ENCODE results near the gene VPS8.
A peak's percentile ranks its signal among the peaks of the same experiment; 100 is the strongest.
"Not testable (repeated sequence)": the region's sequence is repeated elsewhere in the genome, so short reads cannot be mapped to it uniquely, and the experiment has no call there.

VPS8 gene

DNA sequence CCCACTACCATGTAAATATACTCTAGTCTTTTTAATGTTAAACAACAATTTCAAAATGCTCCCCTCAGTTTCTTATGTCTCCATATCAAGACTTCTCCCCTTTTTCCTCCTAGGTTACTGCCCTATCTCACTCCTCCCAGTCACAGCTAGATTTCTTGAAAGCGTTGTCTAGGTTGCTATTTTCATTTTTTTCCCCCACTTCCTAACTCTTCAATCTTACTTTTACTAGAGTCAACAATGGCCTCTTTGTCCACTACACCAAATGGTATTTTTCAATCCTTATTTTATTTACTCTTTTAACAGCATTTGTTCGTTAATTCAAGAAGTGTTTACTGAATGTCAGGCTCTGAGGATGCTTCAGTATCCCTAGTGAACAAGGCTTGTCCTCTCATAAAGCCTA is 84.4 kb downstream of the VPS8 start:
- intact Hi-C loops (cut with DNase I), result no loop called here
- DNase-seq, result no peak

DNA sequence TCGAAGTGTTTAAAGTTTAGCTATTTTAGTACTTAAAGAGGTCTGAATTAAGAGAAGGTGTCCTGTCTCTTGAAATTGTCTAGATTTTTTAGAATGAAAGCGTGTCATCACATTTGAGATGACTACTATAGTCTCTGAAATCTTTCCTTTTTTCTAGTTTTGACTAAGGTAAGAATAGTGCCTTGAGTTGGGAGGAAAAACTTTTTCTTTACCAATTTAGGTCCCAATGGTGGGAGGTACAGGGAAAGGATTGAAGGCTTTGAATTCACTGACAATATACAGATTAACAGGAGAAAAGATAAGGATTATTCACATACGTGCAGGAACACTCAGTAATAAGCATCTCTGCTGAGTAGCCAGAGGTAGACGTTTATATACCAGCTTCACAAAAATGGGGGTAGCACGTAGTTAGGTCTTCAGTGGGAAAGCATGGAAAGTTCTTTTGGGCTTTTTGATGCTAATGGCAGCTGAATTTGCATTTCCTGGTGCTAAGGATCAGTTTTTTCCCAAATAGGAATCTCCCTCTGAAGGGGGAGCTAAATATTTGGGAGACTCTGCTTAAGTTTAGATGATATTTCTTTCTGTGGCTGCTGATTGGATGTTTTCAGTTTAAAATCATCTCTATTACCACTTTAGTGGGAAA is 88.1 kb downstream of the VPS8 start:
- no peak for DNase-seq
- intact Hi-C loops (cut with DNase I), result no loop called here

GRCh38 chr3:184907031-184907430 is 95.1 kb downstream of the VPS8 start:
- intact Hi-C loops (cut with DNase I); DNase-seq: not testable (repeated sequence)

GRCh38 chr3:184907681-184908649 is 96.0 kb downstream of the VPS8 start:
- intact Hi-C loops (cut with DNase I), result no loop called here
- DNase-seq, result peak; percentile 28 to 80 (median 56)

GRCh38 chr3:184908859-184909258 is 96.9 kb downstream of the VPS8 start:
- intact Hi-C loops (cut with DNase I), result no loop called here
- no peak for DNase-seq

- intact Hi-C loops (cut with DNase I), result no loop called here
- DNase-seq, result no peak
Measured at GRCh38 chr3:184910664-184911063, 98.7 kb downstream of the VPS8 start.

- no peak for DNase-seq
- intact Hi-C loops (cut with DNase I), result no loop called here
Measured at GRCh38 chr3:184911570-184911969, 99.6 kb downstream of the VPS8 start.

- DNase-seq, result no peak
- intact Hi-C loops (cut with DNase I), result no loop called here
Measured at GRCh38 chr3:184912163-184912562, 100.2 kb downstream of the VPS8 start.

- DNase-seq, result no peak
- intact Hi-C loops (cut with DNase I), result no loop called here
Measured at GRCh38 chr3:184914628-184915027, 102.7 kb downstream of the VPS8 start.

- no peak for DNase-seq
- intact Hi-C loops (cut with DNase I), result no loop called here
Measured at GRCh38 chr3:184918750-184919149, 106.8 kb downstream of the VPS8 start.

DNA sequence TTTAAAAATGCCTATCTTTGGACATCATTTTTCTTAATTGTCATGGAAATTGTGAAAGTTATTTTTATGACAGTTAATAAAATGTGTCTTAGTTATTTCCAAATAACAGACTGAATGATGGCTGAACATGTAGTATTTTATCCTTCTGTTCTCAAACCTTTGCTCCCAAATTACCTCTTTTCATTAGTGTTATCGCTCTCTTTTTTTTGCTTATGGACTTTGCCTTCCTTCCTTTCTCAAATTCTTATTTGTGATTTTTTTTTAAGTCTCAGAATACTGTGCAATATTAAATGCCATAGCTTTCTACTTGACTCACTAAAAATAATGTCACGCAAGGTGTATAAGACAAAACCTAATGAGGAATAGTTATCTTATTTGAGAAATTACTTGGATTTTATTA is 107.7 kb downstream of the VPS8 start:
- DNase-seq, result no peak
- intact Hi-C loops (cut with DNase I), result no loop called here

- no peak for DNase-seq
Measured at GRCh38 chr3:184924547-184924946, 112.6 kb downstream of the VPS8 start.

GRCh38 chr3:184927796-184928315 is 115.9 kb downstream of the VPS8 start:
- intact Hi-C loops (cut with DNase I), result no loop called here
- no peak for DNase-seq

More at GRCh38 chr3:184924547-184924946, 112.6 kb downstream of the VPS8 start:
- intact Hi-C loops (cut with DNase I), result no loop called here

- intact Hi-C loops (cut with DNase I), result no loop called here
- no peak for DNase-seq
Measured at GRCh38 chr3:184932777-184933176, 120.8 kb downstream of the VPS8 start.

DNA sequence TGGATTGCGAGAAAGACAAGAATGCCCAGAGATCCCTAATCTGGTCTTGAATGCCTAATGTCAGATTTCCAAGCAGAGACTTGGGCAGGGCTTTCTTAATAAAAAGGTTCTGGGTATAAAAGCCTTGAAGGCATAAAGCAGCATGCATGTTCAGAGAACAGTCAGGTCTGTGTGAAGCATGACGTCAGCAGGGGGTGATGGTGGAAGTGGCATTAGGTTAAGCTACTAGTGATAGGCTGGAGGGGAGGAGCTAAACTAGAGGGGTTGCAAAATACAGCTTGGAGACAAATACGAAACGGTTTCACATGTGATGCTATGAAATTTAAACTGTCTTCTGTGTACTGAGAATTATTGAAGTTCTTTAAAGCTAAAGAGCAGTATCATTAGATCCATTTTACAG is 125.6 kb downstream of the VPS8 start:
- no peak for DNase-seq
- intact Hi-C loops (cut with DNase I), result no loop called here

GRCh38 chr3:184941408-184941807 is 129.4 kb downstream of the VPS8 start:
- intact Hi-C loops (cut with DNase I), result no loop called here

DNA sequence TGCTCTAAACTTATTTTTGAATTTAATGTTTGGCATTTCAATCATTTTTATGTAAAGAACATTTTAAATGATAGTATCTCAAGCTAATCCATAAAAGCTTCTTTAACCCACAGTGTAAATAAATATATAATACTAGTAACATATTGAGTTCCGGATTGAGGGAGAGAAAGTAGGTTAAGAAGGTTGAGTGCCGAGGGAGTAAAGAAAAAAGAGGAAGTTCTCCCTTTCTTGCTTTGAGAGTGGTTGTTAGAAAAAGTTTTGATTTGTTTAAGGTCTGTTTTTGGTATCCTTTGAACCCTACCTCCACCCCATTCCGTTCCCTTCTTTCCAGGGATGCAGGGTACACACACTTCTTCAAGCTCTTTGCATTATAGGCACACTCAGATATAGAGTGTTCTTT is 130.8 kb downstream of the VPS8 start:
- intact Hi-C loops (cut with DNase I), result no loop called here
- no peak for DNase-seq

More at GRCh38 chr3:184941408-184941807, 129.4 kb downstream of the VPS8 start:
- no peak for DNase-seq

- no peak for DNase-seq
- intact Hi-C loops (cut with DNase I), result no loop called here
Measured at GRCh38 chr3:184944241-184944640, 132.3 kb downstream of the VPS8 start.

DNA sequence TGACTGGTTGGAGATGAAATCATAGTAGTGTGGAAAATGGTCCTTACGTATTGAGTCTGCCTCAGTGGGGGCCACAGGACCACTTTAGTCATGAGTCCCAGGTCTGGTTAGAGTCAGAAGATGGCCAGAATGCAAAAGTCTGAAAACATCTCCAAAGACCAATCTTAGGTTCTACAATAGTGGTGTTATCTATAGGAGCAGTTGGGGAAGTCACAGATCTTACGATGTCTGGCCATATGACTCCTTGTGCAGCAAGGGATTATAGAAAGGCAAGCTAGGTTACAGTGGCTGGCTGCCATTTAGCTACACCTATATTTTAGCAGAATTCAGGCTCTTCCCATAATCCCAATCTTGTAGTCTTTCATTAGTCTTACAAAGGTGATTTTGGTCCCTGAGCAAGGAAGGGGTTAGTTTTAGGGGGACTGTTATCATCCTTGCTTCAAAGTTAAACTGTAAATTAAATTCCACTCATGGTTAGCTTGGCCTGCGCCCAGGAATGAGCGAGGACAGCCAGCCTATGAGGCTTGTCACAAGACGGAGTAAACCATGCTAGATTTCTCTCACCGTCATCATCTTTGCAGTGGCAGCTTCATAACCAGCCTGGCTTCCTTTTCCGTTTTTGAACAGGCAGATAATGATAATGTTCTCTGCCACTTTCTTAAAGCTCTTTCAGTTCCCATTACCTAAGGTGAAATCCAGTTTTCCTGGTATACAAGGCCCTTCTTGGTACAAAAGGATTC is 134.1 kb downstream of the VPS8 start:
- intact Hi-C loops (cut with DNase I), result no loop called here
- DNase-seq, result no peak

- intact Hi-C loops (cut with DNase I), result no loop called here
- no peak for DNase-seq
Measured at GRCh38 chr3:184946917-184947316, 135.0 kb downstream of the VPS8 start.

All from head of caudate nucleus (tissue), 42 donors.